ENCODE data around the gene MXRA7.
A peak's percentile ranks its signal among the peaks of the same experiment; 100 is the strongest.
"Not testable (repeated sequence)": the region's sequence is repeated elsewhere in the genome, so short reads cannot be mapped to it uniquely, and the experiment has no call there.

Gene MXRA7

GRCh38 chr17:76636486-76637206 is 74.1 kb downstream of the MXRA7 start:
- peaks cover 15 to 23% of the 10 kb centered on the region in 2 donors for H3K4me1 ChIP-seq (ENCODE audit: control insufficient read depth in 1 of 2, insufficient read depth in 2 of 2, low read length in 2 of 2)
- peaks cover 0 to 10% of the 10 kb centered on the region in 2 donors for H3K36me3 ChIP-seq (ENCODE audit: control insufficient read depth in 1 of 2, insufficient read depth in 2 of 2, low read length in 2 of 2)
- H3K27ac ChIP-seq (ENCODE audit: low read depth, low read length); H3K9ac ChIP-seq (ENCODE audit: low read depth in 1 of 2, low read length in 2 of 2); H3K9me3 ChIP-seq (ENCODE audit: control insufficient read depth in 1 of 2, low read length in 2 of 2); H3K27me3 ChIP-seq (ENCODE audit: control insufficient read depth in 1 of 2, insufficient read depth in 2 of 2, low read length in 2 of 2); H3K4me3 ChIP-seq (ENCODE audit: low read depth in 1 of 2, low read length in 2 of 2): not testable (repeated sequence)

GRCh38 chr17:76635659-76636360 is 75.0 kb downstream of the MXRA7 start:
- H3K4me1 ChIP-seq (ENCODE audit: control insufficient read depth in 1 of 2, insufficient read depth in 2 of 2, low read length in 2 of 2) = peaks cover 22 to 27% of the 10 kb centered on the region in 2 donors
- H3K4me3 ChIP-seq (ENCODE audit: low read depth in 1 of 2, low read length in 2 of 2) = no peak overlapping the region

GRCh38 chr17:76635039-76635438 is 75.7 kb downstream of the MXRA7 start:
- H3K9ac ChIP-seq (ENCODE audit: low read depth in 1 of 2, low read length in 2 of 2) = no peak overlapping the region
- H3K4me1 ChIP-seq (ENCODE audit: control insufficient read depth in 1 of 2, insufficient read depth in 2 of 2, low read length in 2 of 2) = peaks cover 22 to 28% of the 10 kb centered on the region in 2 donors
- H3K27me3 ChIP-seq (ENCODE audit: control insufficient read depth in 1 of 2, insufficient read depth in 2 of 2, low read length in 2 of 2) = no peaks in the 10 kb centered on the region
- no peaks in the 10 kb centered on the region for H3K9me3 ChIP-seq (ENCODE audit: control insufficient read depth in 1 of 2, low read length in 2 of 2)
- H3K27ac ChIP-seq (ENCODE audit: low read depth, low read length) = no peak overlapping the region
- H3K36me3 ChIP-seq (ENCODE audit: control insufficient read depth in 1 of 2, insufficient read depth in 2 of 2, low read length in 2 of 2) = peaks cover 0 to 10% of the 10 kb centered on the region in 2 donors
- H3K4me3 ChIP-seq (ENCODE audit: low read depth in 1 of 2, low read length in 2 of 2) = no peak overlapping the region

More at GRCh38 chr17:76635659-76636360, 75.0 kb downstream of the MXRA7 start:
- Histone ChIP-seq H3K36me3 (ENCODE audit: control insufficient read depth in 1 of 2, insufficient read depth in 2 of 2, low read length in 2 of 2) (peaks cover 0 to 10% of the 10 kb centered on the region in 2 donors), H3K9me3 (ENCODE audit: control insufficient read depth in 1 of 2, low read length in 2 of 2) (no peaks in the 10 kb centered on the region), H3K9ac (ENCODE audit: low read depth in 1 of 2, low read length in 2 of 2) (no peak overlapping the region), H3K27ac (ENCODE audit: low read depth, low read length) (no peak overlapping the region), H3K27me3 (ENCODE audit: control insufficient read depth in 1 of 2, insufficient read depth in 2 of 2, low read length in 2 of 2) (no peaks in the 10 kb centered on the region)

GRCh38 chr17:76633628-76634328 is 77.0 kb downstream of the MXRA7 start:
- Histone ChIP-seq H3K4me1 (ENCODE audit: control insufficient read depth in 1 of 2, insufficient read depth in 2 of 2, low read length in 2 of 2) (peaks cover 28 to 31% of the 10 kb centered on the region in 2 donors), H3K36me3 (ENCODE audit: control insufficient read depth in 1 of 2, insufficient read depth in 2 of 2, low read length in 2 of 2) (peaks cover 0 to 17% of the 10 kb centered on the region in 2 donors), H3K9me3 (ENCODE audit: control insufficient read depth in 1 of 2, low read length in 2 of 2) (no peaks in the 10 kb centered on the region), H3K27me3 (ENCODE audit: control insufficient read depth in 1 of 2, insufficient read depth in 2 of 2, low read length in 2 of 2) (no peaks in the 10 kb centered on the region), H3K27ac (ENCODE audit: low read depth, low read length) (peak overlapping the region; percentile 20), H3K4me3 (ENCODE audit: low read depth in 1 of 2, low read length in 2 of 2) (peak overlapping the region in 1 of 2 donors; percentile 51), H3K9ac (ENCODE audit: low read depth in 1 of 2, low read length in 2 of 2) (peak overlapping the region; percentile 18)

- H3K9me3 ChIP-seq (ENCODE audit: control insufficient read depth in 1 of 2, low read length in 2 of 2) = no peaks in the 10 kb centered on the region
- no peak overlapping the region for H3K4me3 ChIP-seq (ENCODE audit: low read depth in 1 of 2, low read length in 2 of 2)
- H3K9ac ChIP-seq (ENCODE audit: low read depth in 1 of 2, low read length in 2 of 2) = peak overlapping the region in 1 of 2 donors; percentile 18
- peaks cover 28 to 31% of the 10 kb centered on the region in 2 donors for H3K4me1 ChIP-seq (ENCODE audit: control insufficient read depth in 1 of 2, insufficient read depth in 2 of 2, low read length in 2 of 2)
- peaks cover 0 to 5% of the 10 kb centered on the region in 2 donors for H3K27me3 ChIP-seq (ENCODE audit: control insufficient read depth in 1 of 2, insufficient read depth in 2 of 2, low read length in 2 of 2)
- no peak overlapping the region for H3K27ac ChIP-seq (ENCODE audit: low read depth, low read length)
- H3K36me3 ChIP-seq (ENCODE audit: control insufficient read depth in 1 of 2, insufficient read depth in 2 of 2, low read length in 2 of 2) = peaks cover 0 to 29% of the 10 kb centered on the region in 2 donors
These were observed 78.8 kb downstream of the MXRA7 start for GRCh38 chr17:76631821-76632565.

- H3K27ac ChIP-seq (ENCODE audit: low read depth, low read length) = no peak overlapping the region
- peaks cover 0 to 5% of the 10 kb centered on the region in 2 donors for H3K27me3 ChIP-seq (ENCODE audit: control insufficient read depth in 1 of 2, insufficient read depth in 2 of 2, low read length in 2 of 2)
- peaks cover 12 to 35% of the 10 kb centered on the region in 2 donors for H3K36me3 ChIP-seq (ENCODE audit: control insufficient read depth in 1 of 2, insufficient read depth in 2 of 2, low read length in 2 of 2)
- H3K9me3 ChIP-seq (ENCODE audit: control insufficient read depth in 1 of 2, low read length in 2 of 2) = no peaks in the 10 kb centered on the region
- H3K4me3 ChIP-seq (ENCODE audit: low read depth in 1 of 2, low read length in 2 of 2) = no peak overlapping the region
- H3K4me1 ChIP-seq (ENCODE audit: control insufficient read depth in 1 of 2, insufficient read depth in 2 of 2, low read length in 2 of 2) = peaks cover 28 to 31% of the 10 kb centered on the region in 2 donors
- H3K9ac ChIP-seq (ENCODE audit: low read depth in 1 of 2, low read length in 2 of 2) = no peak overlapping the region
These were observed 80.6 kb downstream of the MXRA7 start for GRCh38 chr17:76630151-76630550.

Data from duodenal mucosa (tissue), 2 donors.